Measurements from ENCODE around the gene VAMP2.

VAMP2 gene

GRCh38 chr17:8122422-8122923 lies 40.3 kb downstream of the VAMP2 start:
- no peaks in the 10 kb centered on the region for H3K9me3 ChIP-seq (ENCODE audit: control insufficient read depth, insufficient read depth, low read depth, low read length)
- H3K36me3 ChIP-seq (ENCODE audit: control insufficient read depth in 2 of 2, insufficient read depth in 1 of 2, low read length in 2 of 2): no peaks in the 10 kb centered on the region
- peaks cover 14% of the 10 kb centered on the region for H3K4me1 ChIP-seq (ENCODE audit: control insufficient read depth, insufficient read depth, low read length)
- ChIA-PET POLR2A (interaction anchor here (0.6 to 3.5 kb wide), 12 partner anchors 17 to 760 kb away, joined by 4 to 27 read pairs (median 4); partner anchors contain the start of genes AURKB, BORCS6 and CTC1), CTCF (interaction anchor here (0.6 to 4.1 kb wide), 16 partner anchors 9 to 663 kb away, joined by 3 to 33 read pairs (median 4); no protein-coding TSS in a partner anchor)
- H3K27ac ChIP-seq (ENCODE audit: extremely low read depth, low read depth, low read length): no peak overlapping the region; the same call in 1 of the 2 replicates
- H3K4me3 ChIP-seq (ENCODE audit: low read depth, low read length): peak overlapping the region; percentile 70
- TF ChIP-seq ZNF707 (tag by site-specific recombination; IDR thresholded peaks at IDR 0.05) (no peak), ZBTB7A (tag by site-specific recombination; IDR thresholded peaks at IDR 0.05; ENCODE audit: low read depth) (no peak), ZNF777 (tag by site-specific recombination; IDR thresholded peaks at IDR 0.05; ENCODE audit: borderline replicate concordance) (peak; percentile 58; the same call in 1 of the 2 replicates), ZBTB1 (tag by site-specific recombination; IDR thresholded peaks at IDR 0.05) (peak; percentile 67; the same call in 1 of the 2 replicates), ZNF112 (tag by site-specific recombination; IDR thresholded peaks at IDR 0.05) (no peak), ZNF391 (tag by site-specific recombination; IDR thresholded peaks at IDR 0.05; ENCODE audit: borderline replicate concordance, low read depth) (no peak), ZNF701 (tag by site-specific recombination; IDR thresholded peaks at IDR 0.05) (no peak), ZBTB11 (tag by site-specific recombination; conservative IDR thresholded peaks at IDR 0.05; ENCODE audit: low read depth) (no peak), ZNF660 (tag by site-specific recombination; IDR thresholded peaks at IDR 0.05) (0 out of 2 replicates have a peak, but pooled peaks have one; percentile 16), GLIS2 (tag by site-specific recombination; IDR thresholded peaks at IDR 0.05) (peak; percentile 13; the same call in 1 of the 2 replicates), ZNF398 (tag by site-specific recombination; IDR thresholded peaks at IDR 0.05) (peak; percentile 89), ZNF23 (tag by site-specific recombination; IDR thresholded peaks at IDR 0.05; ENCODE audit: borderline replicate concordance) (no peak), ZNF585B (tag by site-specific recombination; IDR thresholded peaks at IDR 0.05) (no peak), ZNF555 (tag by site-specific recombination; conservative IDR thresholded peaks at IDR 0.05) (no peak), PATZ1 (tag by site-specific recombination; IDR thresholded peaks at IDR 0.05) (peak; percentile 92), ZNF10 (tag by site-specific recombination; IDR thresholded peaks at IDR 0.05) (peak; percentile 94), SETDB1 (IDR thresholded peaks at IDR 0.05; ENCODE audit: insufficient read length, low read length) (no peak), ZNF623 (tag by site-specific recombination; IDR thresholded peaks at IDR 0.05) (no peak), IKZF3 (tag by site-specific recombination; IDR thresholded peaks at IDR 0.05) (peak; percentile 39; the same call in 1 of the 2 replicates), ZBTB17 (tag by site-specific recombination; IDR thresholded peaks at IDR 0.05) (no peak; the same call in 1 of the 2 replicates), SCRT2 (tag by site-specific recombination; IDR thresholded peaks at IDR 0.05) (no peak), ZNF324 (tag by site-specific recombination; IDR thresholded peaks at IDR 0.05) (no peak)
- TF ChIP-seq, protein P1, sequence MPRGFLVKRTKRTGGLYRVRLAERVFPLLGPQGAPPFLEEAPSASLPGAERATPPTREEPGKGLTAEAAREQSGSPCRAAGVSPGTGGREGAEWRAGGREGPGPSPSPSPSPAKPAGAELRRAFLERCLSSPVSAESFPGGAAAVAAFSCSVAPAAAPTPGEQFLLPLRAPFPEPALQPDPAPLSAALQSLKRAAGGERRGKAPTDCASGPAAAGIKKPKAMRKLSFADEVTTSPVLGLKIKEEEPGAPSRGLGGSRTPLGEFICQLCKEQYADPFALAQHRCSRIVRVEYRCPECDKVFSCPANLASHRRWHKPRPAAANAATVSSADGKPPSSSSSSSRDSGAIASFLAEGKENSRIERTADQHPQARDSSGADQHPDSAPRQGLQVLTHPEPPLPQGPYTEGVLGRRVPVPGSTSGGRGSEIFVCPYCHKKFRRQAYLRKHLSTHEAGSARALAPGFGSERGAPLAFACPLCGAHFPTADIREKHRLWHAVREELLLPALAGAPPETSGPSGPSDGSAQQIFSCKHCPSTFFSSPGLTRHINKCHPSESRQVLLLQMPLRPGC (tag by site-specific recombination; IDR thresholded peaks at IDR 0.05): no peak
- TF ChIP-seq, protein P2, sequence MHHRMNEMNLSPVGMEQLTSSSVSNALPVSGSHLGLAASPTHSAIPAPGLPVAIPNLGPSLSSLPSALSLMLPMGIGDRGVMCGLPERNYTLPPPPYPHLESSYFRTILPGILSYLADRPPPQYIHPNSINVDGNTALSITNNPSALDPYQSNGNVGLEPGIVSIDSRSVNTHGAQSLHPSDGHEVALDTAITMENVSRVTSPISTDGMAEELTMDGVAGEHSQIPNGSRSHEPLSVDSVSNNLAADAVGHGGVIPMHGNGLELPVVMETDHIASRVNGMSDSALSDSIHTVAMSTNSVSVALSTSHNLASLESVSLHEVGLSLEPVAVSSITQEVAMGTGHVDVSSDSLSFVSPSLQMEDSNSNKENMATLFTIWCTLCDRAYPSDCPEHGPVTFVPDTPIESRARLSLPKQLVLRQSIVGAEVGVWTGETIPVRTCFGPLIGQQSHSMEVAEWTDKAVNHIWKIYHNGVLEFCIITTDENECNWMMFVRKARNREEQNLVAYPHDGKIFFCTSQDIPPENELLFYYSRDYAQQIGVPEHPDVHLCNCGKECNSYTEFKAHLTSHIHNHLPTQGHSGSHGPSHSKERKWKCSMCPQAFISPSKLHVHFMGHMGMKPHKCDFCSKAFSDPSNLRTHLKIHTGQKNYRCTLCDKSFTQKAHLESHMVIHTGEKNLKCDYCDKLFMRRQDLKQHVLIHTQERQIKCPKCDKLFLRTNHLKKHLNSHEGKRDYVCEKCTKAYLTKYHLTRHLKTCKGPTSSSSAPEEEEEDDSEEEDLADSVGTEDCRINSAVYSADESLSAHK (tag by site-specific recombination; IDR thresholded peaks at IDR 0.05): peak; percentile 98
- TF ChIP-seq, protein P3, sequence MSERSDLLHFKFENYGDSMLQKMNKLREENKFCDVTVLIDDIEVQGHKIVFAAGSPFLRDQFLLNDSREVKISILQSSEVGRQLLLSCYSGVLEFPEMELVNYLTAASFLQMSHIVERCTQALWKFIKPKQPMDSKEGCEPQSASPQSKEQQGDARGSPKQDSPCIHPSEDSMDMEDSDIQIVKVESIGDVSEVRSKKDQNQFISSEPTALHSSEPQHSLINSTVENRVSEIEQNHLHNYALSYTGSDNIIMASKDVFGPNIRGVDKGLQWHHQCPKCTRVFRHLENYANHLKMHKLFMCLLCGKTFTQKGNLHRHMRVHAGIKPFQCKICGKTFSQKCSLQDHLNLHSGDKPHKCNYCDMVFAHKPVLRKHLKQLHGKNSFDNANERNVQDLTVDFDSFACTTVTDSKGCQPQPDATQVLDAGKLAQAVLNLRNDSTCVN (tag by site-specific recombination; optimal IDR thresholded peaks at IDR 0.05): no peak

Data from HEK293 (cell line).